GM18507 (cell line): ENCODE measurements around the gene PLEKHH3.
"Not testable (repeated sequence)": the region's sequence is repeated elsewhere in the genome, so short reads cannot be mapped to it uniquely, and the experiment has no call there.

Source experiments
- DNase-seq: peaks from one replicate; pipeline ENCODE4 v3.0.0; 2011; ENCODE audit warnings: low read depth; ENCODE audit not compliant: insufficient read length; ENCODE audit errors: extremely low spot score
- FAIRE-seq: peaks from 2 replicates; lab custom pipeline; 2011; peaks lifted over from hg19 to GRCh38; lab: Jason Lieb, UNC

The PLEKHH3 gene

DNA sequence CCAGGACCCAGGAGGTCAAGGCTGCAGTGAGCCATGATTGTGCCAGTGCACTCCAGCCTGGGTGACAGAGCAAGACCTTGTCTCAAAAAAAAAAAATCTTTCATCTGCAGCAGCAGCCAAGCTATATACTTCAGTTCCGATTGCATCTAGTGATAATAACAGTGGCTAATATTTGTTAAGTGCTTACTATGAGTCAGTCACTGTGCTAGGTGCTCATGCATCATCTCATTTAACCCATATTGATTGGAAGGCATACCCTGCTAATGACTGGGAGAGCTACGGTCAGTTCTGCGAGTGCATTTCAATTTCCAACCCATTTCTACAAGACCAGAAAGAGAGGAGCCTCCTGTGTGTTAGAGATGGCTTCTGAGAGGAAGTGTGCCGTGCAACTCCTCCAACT lies 25.4 kb downstream of the PLEKHH3 start:
- no peak for FAIRE-seq

DNA sequence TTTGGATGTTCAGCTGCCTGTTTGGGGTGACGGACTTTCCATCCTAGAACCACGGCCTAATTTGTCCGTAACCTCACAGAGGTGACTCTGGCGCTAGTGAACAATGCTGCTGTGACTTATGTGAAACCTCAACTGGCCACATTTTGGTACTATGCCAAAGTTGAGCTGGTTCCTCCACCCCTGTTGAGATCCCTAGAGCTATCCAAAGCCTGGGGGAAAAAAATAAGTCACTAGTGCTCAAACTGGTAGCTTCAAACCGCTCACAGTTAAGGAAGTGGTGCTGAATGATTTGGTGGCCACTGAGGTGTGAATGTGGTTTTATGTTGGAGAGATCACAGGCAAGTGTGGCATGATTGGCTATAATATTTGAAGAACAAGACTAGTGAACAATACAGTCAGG lies 29.0 kb downstream of the PLEKHH3 start:
- DNase-seq (no peak), FAIRE-seq (no peak)

More for the DNA sequence above, 25.4 kb downstream of the PLEKHH3 start:
- no peak for DNase-seq

GRCh38 chr17:42642336-42642735 lies 34.5 kb downstream of the PLEKHH3 start:
- DNase-seq (no peak), FAIRE-seq (no peak)

DNA sequence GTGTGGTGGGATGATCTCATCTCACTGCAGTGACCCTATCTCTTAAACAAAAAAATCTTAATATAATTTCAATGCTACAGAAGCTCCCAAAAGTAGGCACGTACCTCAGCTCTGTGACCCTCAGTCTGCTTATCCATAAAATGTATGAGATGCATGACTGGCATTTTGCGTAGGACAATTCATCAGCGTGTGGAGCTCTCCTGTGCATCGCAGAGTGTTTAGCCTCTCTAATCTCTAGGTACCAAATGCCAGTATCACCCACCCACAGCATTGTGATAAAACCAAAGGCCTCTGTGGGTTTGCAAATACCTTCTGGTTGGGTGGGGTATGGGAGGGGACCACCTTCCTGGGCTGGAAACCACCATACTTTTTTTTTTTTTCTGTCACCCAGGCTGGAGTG lies 36.7 kb downstream of the PLEKHH3 start:
- DNase-seq, result no peak
- FAIRE-seq, result no peak

- DNase-seq (no peak), FAIRE-seq (no peak)
Observed at GRCh38 chr17:42639525-42640113, 37.2 kb downstream of the PLEKHH3 start.

DNA sequence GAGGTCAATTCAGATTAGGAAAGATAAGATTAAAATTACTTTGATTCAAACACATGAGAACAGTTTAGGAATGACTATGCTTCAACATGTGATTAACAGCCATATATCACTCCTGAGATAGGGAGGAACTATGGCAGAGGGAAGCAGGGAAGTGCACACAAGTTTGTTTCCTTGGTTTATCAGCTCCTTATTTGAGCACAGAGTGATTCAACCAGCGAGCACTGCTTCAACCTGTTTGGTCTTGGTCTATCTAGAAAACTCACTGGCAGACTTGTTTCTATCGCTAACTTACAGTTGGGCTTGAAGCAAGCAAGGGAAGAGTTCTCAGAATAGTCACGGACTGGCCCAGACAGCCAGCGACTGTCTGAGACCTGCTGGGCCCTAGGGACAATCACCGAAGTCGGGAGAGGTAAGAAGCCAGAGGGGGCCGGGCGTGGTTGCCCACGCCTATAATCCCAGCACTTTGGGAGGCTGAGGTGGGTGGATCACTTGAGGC lies 43.8 kb downstream of the PLEKHH3 start:
- FAIRE-seq, result no peak
- DNase-seq, result no peak

DNA sequence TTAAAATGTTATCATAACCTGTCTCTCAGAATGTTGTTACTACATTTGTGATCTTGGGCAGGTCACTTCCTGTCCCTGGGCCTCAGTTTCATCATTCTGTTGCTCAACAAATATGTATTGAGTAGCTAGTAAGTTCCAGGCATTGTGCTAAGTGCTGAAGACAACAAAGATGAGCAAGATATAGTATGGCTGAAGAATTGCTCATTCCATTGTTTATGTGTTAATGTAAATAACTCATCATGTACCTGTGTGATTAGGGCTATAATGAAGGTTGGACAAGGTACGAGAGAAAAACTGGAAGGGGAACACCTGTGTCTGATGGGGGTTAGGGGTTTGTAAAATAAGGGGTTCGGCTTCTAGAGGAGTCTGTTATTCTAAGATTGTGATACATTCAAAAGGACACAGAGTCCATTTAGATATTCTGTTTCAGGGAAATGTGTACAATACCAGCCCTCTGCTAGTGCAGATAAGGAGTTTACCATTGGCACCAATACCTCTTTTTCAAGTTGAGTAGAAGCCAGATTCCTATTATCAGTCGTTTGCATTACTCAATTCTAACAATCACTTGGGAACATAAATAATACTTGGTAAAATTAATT lies 47.3 kb downstream of the PLEKHH3 start:
- no peak for DNase-seq

DNA sequence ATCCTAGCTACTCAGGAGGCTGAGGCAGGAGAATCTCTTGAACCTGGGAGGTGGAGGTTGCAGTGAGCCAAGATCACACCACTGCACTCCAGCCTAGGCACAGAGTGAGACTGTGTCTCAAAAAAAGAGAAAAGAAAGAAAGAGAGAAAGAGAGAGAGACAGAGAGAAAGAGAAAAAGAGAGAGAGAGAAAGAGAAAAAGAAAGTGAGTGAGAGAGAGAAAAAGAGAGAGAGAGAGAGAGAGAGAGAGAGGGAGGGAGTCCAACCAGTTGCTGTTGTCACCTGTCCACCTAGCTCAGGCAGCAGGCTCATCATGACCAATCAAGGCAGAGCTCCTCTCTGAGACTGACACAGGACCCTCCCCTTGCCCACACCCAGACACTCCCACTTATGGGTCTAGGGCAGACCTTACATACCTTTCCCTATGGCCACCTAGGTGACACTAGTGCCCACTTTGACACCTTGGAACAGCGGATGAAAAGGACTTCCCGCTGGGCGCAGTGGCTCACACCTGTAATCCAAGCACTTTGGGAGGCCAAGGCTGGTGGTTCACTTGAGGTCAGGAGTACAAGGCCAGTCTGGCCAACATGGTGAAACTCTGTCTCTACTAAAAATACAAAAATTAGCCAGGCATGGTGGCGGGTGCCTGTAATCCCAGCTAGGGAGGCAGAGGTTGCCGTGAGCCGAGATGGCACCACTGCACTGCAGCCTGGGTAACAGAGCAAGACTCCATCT lies 49.6 kb downstream of the PLEKHH3 start:
- DNase-seq, FAIRE-seq: not testable (repeated sequence)

More for the DNA sequence above, 47.3 kb downstream of the PLEKHH3 start:
- no peak for FAIRE-seq

DNA sequence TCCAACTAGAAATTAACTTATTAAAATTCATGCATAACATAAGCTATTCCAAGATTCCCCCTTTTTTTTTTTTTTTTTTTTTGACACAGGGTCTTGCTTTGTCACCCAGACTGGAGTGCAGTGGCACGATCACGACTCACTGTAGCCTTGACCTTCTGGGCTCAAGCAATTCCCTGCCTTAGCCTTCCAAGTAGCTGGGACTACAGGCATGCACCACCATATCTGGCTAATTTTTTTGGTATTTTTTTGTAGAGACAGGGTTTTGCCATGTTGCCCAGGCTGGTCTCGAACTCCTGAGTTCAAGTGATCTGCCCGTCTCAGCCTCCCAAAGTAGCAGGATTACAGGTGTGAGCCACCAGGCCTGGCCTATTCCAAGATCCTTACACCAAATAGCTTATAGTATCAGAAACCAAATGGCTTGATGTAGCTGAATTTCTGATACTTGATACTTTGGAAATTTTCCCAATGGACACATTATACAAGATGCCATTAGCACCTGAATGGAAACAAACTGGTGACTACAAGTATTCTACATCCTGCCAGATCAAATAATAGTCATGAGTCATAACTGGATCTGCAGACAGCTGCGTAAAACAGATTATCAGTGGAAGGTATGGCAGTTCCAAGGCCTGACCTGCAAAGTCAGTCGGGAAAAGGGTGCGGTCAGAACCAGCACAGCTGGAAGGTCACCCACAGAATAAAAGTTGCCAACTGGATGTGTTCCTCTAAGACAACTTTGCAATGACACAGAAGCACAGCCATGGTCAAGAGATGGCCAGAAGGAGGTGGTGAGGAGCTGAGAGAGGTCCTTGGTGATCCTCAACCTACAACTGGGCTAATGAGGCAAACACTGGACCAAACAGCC lies 52.8 kb downstream of the PLEKHH3 start:
- DNase-seq, result no peak
- FAIRE-seq, result no peak

DNA sequence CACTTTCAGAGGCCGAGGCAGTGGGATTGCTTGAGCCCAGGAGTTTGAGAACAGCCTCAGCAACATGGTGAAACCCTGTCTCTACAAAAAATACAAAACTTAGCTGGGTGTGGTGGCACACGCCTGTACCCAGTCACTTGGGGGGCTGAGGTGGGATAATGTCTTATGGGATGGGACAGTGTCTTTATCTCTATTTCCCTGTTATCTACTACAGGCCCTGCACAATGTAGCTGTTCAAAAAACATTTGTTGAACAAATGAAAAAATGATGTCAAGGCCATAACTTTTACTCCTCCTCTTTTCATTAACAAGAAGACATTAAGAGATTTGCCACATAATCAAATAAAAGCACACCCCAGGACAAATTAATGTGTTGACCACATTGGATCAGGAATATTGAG lies 53.5 kb downstream of the PLEKHH3 start:
- DNase-seq (no peak), FAIRE-seq (no peak)

GRCh38 chr17:42621987-42622386 lies 54.8 kb downstream of the PLEKHH3 start:
- FAIRE-seq, DNase-seq: not testable (repeated sequence)

DNA sequence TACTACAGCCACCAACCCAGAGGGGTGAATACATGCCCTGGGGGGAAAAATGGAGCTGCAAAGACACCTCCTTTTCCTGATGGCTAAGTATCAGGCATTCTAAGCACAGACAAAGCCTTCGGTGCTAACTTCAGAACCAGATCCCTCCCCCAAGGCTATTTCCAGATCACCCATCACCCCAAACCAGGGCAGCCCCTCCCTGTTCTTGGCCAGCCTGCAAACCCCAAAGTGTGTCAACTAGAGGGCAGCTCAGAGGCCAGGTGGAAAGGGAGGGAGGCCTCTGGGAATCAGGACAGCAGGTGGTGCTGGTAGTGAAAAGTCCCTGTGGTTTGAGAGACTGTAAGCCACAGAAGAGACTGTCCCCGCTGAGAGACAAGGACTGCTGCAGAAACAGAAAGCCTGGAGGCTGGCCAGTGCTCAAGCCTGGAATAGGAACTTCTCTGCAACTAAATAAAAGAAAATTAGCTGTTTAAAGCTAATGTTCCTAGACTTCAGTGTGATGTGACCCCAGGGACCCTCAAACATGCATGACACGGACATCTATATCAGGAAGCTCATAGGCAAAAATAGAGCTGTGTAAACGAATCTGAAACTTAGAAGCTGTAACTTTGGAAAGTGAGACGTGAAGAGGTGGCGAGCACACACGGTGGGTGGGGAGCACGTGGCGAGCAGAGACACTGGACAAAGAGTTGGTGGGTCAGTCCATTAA lies 58.2 kb downstream of the PLEKHH3 start:
- FAIRE-seq (peak; percentile 99), DNase-seq (peak; percentile 71)

GRCh38 chr17:42617956-42618431 lies 58.8 kb downstream of the PLEKHH3 start:
- DNase-seq, result no peak
- no peak for FAIRE-seq
